Neuronal stem cell (in vitro differentiated cells): ENCODE data around the gene TMEM62.

Source experiments
- DNase-seq: peaks from one replicate; pipeline ENCODE4 v3.0.0-alpha.2; 2013; ENCODE audit warnings: low spot score
- H2AFZ ChIP-seq: one replicate; pipeline ENCODE4 v1.6.1; 2013; ENCODE audit warnings: mild to moderate bottlenecking, low read length, inconsistent platforms
- H2AK5ac ChIP-seq: 2 replicates; pipeline ENCODE4 v1.6.1; 2013; ENCODE audit warnings: low read depth, mild to moderate bottlenecking, inconsistent platforms, low read length, moderate library complexity, mixed read lengths
- H2BK120ac ChIP-seq: 2 replicates; pipeline ENCODE4 v1.6.1; 2013; ENCODE audit warnings: low read depth, mild to moderate bottlenecking, inconsistent platforms, low read length, moderate library complexity, mixed read lengths
- H2BK12ac ChIP-seq: one replicate; pipeline ENCODE4 v1.6.1; 2013; ENCODE audit warnings: low read length, inconsistent platforms
- H2BK15ac ChIP-seq: 2 replicates; pipeline ENCODE4 v1.6.1; 2013; ENCODE audit warnings: mild to moderate bottlenecking, low read length, inconsistent platforms, mixed read lengths
- H2BK5ac ChIP-seq: one replicate; pipeline ENCODE4 v1.6.1; 2013; ENCODE audit warnings: inconsistent platforms, mild to moderate bottlenecking, low read length, moderate library complexity
- H3K14ac ChIP-seq: one replicate; pipeline ENCODE4 v1.6.1; 2013; ENCODE audit warnings: low read length, inconsistent platforms
- H3K18ac ChIP-seq: 2 replicates; pipeline ENCODE4 v1.6.1; 2013; ENCODE audit warnings: low read length, inconsistent platforms
- H3K23ac ChIP-seq: 2 replicates; pipeline ENCODE4 v1.6.1; 2013; ENCODE audit warnings: low read depth, mild to moderate bottlenecking, mixed read lengths, low read length, inconsistent platforms; ENCODE audit not compliant: poor library complexity
- H3K27ac ChIP-seq: replicated peaks from 3 replicates; pipeline ENCODE4 v1.5.1; 2013; ENCODE audit warnings: low read length, inconsistent platforms
- H3K27me3 ChIP-seq, 3 experiments: 2 replicates each; pipeline ENCODE4 v1.6.1; 2013; ENCODE audit warnings: low read length in 3 of 3, mild to moderate bottlenecking in 2 of 3, inconsistent platforms in 1 of 3, low read depth in 1 of 3, mixed read lengths in 1 of 3, moderate library complexity in 1 of 3; ENCODE audit not compliant: control insufficient read depth in 3 of 3, insufficient read depth in 3 of 3
- H3K36me3 ChIP-seq, 2 donors: replicated peaks in 1 of 2; 2 replicates each; pipeline ENCODE4 v1.6.1; 2013; ENCODE audit warnings: low read length in 2 of 2; ENCODE audit not compliant: control insufficient read depth in 2 of 2, insufficient read depth in 2 of 2
- H3K4ac ChIP-seq: 2 replicates; pipeline ENCODE4 v1.6.1; 2013; ENCODE audit warnings: inconsistent platforms, mild to moderate bottlenecking, low read length, moderate library complexity
- H3K4me1 ChIP-seq, 2 donors: 1 replicate in 1 of 2; 2 replicates in 1 of 2; pipeline ENCODE4 v1.6.1; 2013; ENCODE audit warnings: low read length in 2 of 2, low read depth in 1 of 2; ENCODE audit not compliant: control insufficient read depth in 2 of 2, insufficient read depth in 1 of 2
- H3K4me2 ChIP-seq: one replicate; pipeline ENCODE4 v1.6.1; 2013; ENCODE audit warnings: mild to moderate bottlenecking, low read length, inconsistent platforms; ENCODE audit not compliant: insufficient read depth, poor library complexity, severe bottlenecking
- H3K4me3 ChIP-seq, 2 donors: 2 replicates each; pipeline ENCODE4 v1.5.1; 2013; ENCODE audit warnings: low read length in 2 of 2, mild to moderate bottlenecking in 2 of 2, inconsistent platforms in 1 of 2, moderate library complexity in 1 of 2
- H3K79me1 ChIP-seq: one replicate; pipeline ENCODE4 v1.6.1; 2013; ENCODE audit warnings: low read depth, mild to moderate bottlenecking, inconsistent platforms, low read length, moderate library complexity
- H3K9ac ChIP-seq: one replicate; pipeline ENCODE4 v1.6.1; 2013; ENCODE audit warnings: mild to moderate bottlenecking, low read depth, low read length, inconsistent platforms; ENCODE audit not compliant: poor library complexity
- H3K9me3 ChIP-seq, 2 donors: replicated peaks in 1 of 2; 2 replicates each; pipeline versions ENCODE3 to v1.6.1; 2013; ENCODE audit warnings: low read length in 2 of 2, mild to moderate bottlenecking in 2 of 2, inconsistent platforms in 1 of 2, low read depth in 1 of 2, mixed read lengths in 1 of 2, moderate library complexity in 1 of 2; ENCODE audit not compliant: control insufficient read depth in 2 of 2, insufficient read depth in 1 of 2
- H4K8ac ChIP-seq: one replicate; pipeline ENCODE4 v1.6.1; 2013; ENCODE audit warnings: low read depth, mild to moderate bottlenecking, inconsistent platforms, low read length, moderate library complexity
- H4K91ac ChIP-seq: one replicate; pipeline ENCODE4 v1.6.1; 2013; ENCODE audit warnings: low read length, low read depth, mild to moderate bottlenecking, inconsistent platforms; ENCODE audit not compliant: poor library complexity
- WGBS, 2 donors: extraction: QIAGEN DNeasy Blood & Tissue Kit; methylation state at CpG; one replicate each; pipeline ENCODE4 v1.1.7; 2013; ENCODE audit warnings: missing lambda C conversion rate in 2 of 2, mixed read lengths in 1 of 2; ENCODE audit not compliant: insufficient read length in 2 of 2, insufficient replicate concordance in 1 of 2; ENCODE audit errors: extremely low coverage in 2 of 2; 5-methylcytosine and 5-hydroxymethylcytosine counted together

TMEM62 gene

GRCh38 chr15:43118829-43119228, 14.6 kb upstream of the TMEM62 start:
- H3K9ac ChIP-seq: no peak overlapping the region
- peaks cover 3 to 4% of the 10 kb centered on the region in 2 donors for H3K4me1 ChIP-seq
- no peak for DNase-seq
- no peaks in the 10 kb centered on the region for H3K36me3 ChIP-seq
- no peaks in the 10 kb centered on the region for H3K79me1 ChIP-seq
- H3K4me3 ChIP-seq: no peak overlapping the region
- peaks cover 0 to 15% (median 0%) of the 10 kb centered on the region in 3 experiments for H3K27me3 ChIP-seq
- H4K91ac ChIP-seq: no peak overlapping the region
- no peak overlapping the region for H3K4ac ChIP-seq
- no peak overlapping the region for H4K8ac ChIP-seq
- no peak overlapping the region for H2BK12ac ChIP-seq
- H2BK15ac ChIP-seq: no peak overlapping the region
- H3K27ac ChIP-seq: no peak overlapping the region
- no peak overlapping the region for H2AK5ac ChIP-seq
- no CpG with 5 or more reads among the region's 2 CpGs for WGBS, 2 donors
- no peak overlapping the region for H2AFZ ChIP-seq
- H3K14ac ChIP-seq: no peak overlapping the region
- H3K23ac ChIP-seq: no peak overlapping the region
- no peak overlapping the region for H3K18ac ChIP-seq
- H2BK5ac ChIP-seq: no peak overlapping the region
- H3K4me2 ChIP-seq: no peak overlapping the region
- H3K9me3 ChIP-seq: no peaks in the 10 kb centered on the region
- no peak overlapping the region for H2BK120ac ChIP-seq

GRCh38 chr15:43121863-43122262, 11.5 kb upstream of the TMEM62 start:
- Histone ChIP-seq H3K27me3 (peaks cover 0 to 23% (median 0%) of the 10 kb centered on the region in 3 experiments), H3K4ac (no peak overlapping the region), H2BK120ac (no peak overlapping the region), H3K14ac (no peak overlapping the region), H3K9me3 (no peaks in the 10 kb centered on the region), H3K4me2 (no peak overlapping the region), H3K27ac (no peak overlapping the region), H4K8ac (no peak overlapping the region), H2BK15ac (no peak overlapping the region), H3K23ac (no peak overlapping the region), H4K91ac (no peak overlapping the region), H3K36me3 (no peaks in the 10 kb centered on the region), H3K9ac (no peak overlapping the region), H2AK5ac (no peak overlapping the region), H3K4me3 (no peak overlapping the region), H3K18ac (no peak overlapping the region), H2AFZ (peak overlapping the region; percentile 92), H2BK12ac (no peak overlapping the region), H3K4me1 (peaks cover 3 to 4% of the 10 kb centered on the region in 2 donors), H2BK5ac (no peak overlapping the region), H3K79me1 (no peaks in the 10 kb centered on the region)
- WGBS, 2 donors: no CpG with 5 or more reads among the region's 2 CpGs
- no peak for DNase-seq

- H3K4me1 ChIP-seq: peaks cover 3 to 4% of the 10 kb centered on the region in 2 donors
- H2BK15ac ChIP-seq: no peak overlapping the region
- no peak overlapping the region for H3K4me2 ChIP-seq
- WGBS, 2 donors: no CpG with 5 or more reads among the region's 3 CpGs
- H4K8ac ChIP-seq: no peak overlapping the region
- no peak overlapping the region for H4K91ac ChIP-seq
- peaks cover 0 to 13% (median 0%) of the 10 kb centered on the region in 3 experiments for H3K27me3 ChIP-seq
- no peak for DNase-seq
- H2BK5ac ChIP-seq: no peak overlapping the region
- H3K4me3 ChIP-seq: no peak overlapping the region
- H2BK12ac ChIP-seq: no peak overlapping the region
- H2AK5ac ChIP-seq: no peak overlapping the region
- no peak overlapping the region for H3K4ac ChIP-seq
- no peak overlapping the region for H3K18ac ChIP-seq
- H3K27ac ChIP-seq: no peak overlapping the region
- H3K14ac ChIP-seq: no peak overlapping the region
- H3K9ac ChIP-seq: no peak overlapping the region
- no peak overlapping the region for H2AFZ ChIP-seq
- no peak overlapping the region for H3K23ac ChIP-seq
- H3K9me3 ChIP-seq: no peaks in the 10 kb centered on the region
- H3K36me3 ChIP-seq: no peaks in the 10 kb centered on the region
- no peaks in the 10 kb centered on the region for H3K79me1 ChIP-seq
- no peak overlapping the region for H2BK120ac ChIP-seq
Measured at GRCh38 chr15:43125100-43125661, 8.2 kb upstream of the TMEM62 start.

GRCh38 chr15:43126356-43126755, 7.0 kb upstream of the TMEM62 start:
- H2BK5ac ChIP-seq: no peak overlapping the region
- H3K4me2 ChIP-seq: no peak overlapping the region

More at GRCh38 chr15:43126356-43126755, 7.0 kb upstream of the TMEM62 start:
- H2BK120ac ChIP-seq: no peak overlapping the region
- H3K4ac ChIP-seq: no peak overlapping the region
- H3K9ac ChIP-seq: no peak overlapping the region
- no peak overlapping the region for H2BK15ac ChIP-seq
- H3K14ac ChIP-seq: no peak overlapping the region
- H3K79me1 ChIP-seq: no peaks in the 10 kb centered on the region
- H2AFZ ChIP-seq: no peak overlapping the region
- H3K27me3 ChIP-seq: peaks cover 0 to 7% (median 0%) of the 10 kb centered on the region in 3 experiments
- H3K27ac ChIP-seq: no peak overlapping the region
- H3K36me3 ChIP-seq: no peaks in the 10 kb centered on the region
- no peak overlapping the region for H3K4me3 ChIP-seq
- H3K9me3 ChIP-seq: no peaks in the 10 kb centered on the region
- no peak overlapping the region for H2AK5ac ChIP-seq
- H4K91ac ChIP-seq: no peak overlapping the region
- H3K23ac ChIP-seq: no peak overlapping the region
- H4K8ac ChIP-seq: no peak overlapping the region
- no peak overlapping the region for H3K18ac ChIP-seq
- WGBS, 2 donors: no CpG with 5 or more reads among the region's 6 CpGs
- peaks cover 3 to 4% of the 10 kb centered on the region in 2 donors for H3K4me1 ChIP-seq
- H2BK12ac ChIP-seq: no peak overlapping the region
- DNase-seq: no peak
